Esophagus squamous epithelium (tissue), 5 donors: ENCODE results near the gene F12. TPM values are rescaled to one million over a fixed set of nuclear protein-coding genes. Genes with fewer than 3 reads are reported as not detected.

Experiments used
- DNase-seq: peaks from one replicate; lab custom pipeline; 2025; lab: John Stamatoyannopoulos, UW
- H3K27ac ChIP-seq, 4 donors: fragments of 200-600 bp; sonication (generic); one replicate each; pipeline ENCODE4 v1.5.1; 2016 to 2019; ENCODE audit warnings: mild to moderate bottlenecking in 1 of 4
- H3K27me3 ChIP-seq, 4 donors: fragments of 200-600 bp; sonication (generic); 1 replicate in 3 of 4; 2 replicates in 1 of 4; pipeline versions ENCODE4 v1.5.1 to v1.6.0; 2017 to 2021; ENCODE audit warnings: antibody characterized with exemption in 1 of 4
- H3K36me3 ChIP-seq, 3 donors: fragments of 200-600 bp; sonication (generic); one replicate each; pipeline ENCODE4 v1.5.1; 2016 to 2019
- H3K4me1 ChIP-seq, 3 donors: fragments of 200-600 bp; sonication (generic); one replicate each; pipeline ENCODE4 v1.5.1; 2017 to 2019
- H3K4me3 ChIP-seq, 4 donors: fragments of 200-600 bp; sonication (generic); 1 replicate in 3 of 4; 2 replicates in 1 of 4; pipeline ENCODE4 v1.5.1; 2016 to 2019; ENCODE audit warnings: mild to moderate bottlenecking in 2 of 4, moderate library complexity in 1 of 4
- H3K9me3 ChIP-seq, 3 donors: fragments of 200-600 bp; sonication (generic); one replicate each; pipeline ENCODE4 v1.5.1; 2016 to 2019
- CTCF ChIP-seq, 6 experiments: fragments of 450-650 bp in 4 of 6; fragments of 200-600 bp in 2 of 6; sonication (generic) in 2 of 6; IDR thresholded peaks; one replicate each; pipeline ENCODE4 v1.5.1; 2016 to 2019; ENCODE audit warnings: antibody characterized with exemption in 6 of 6, mild to moderate bottlenecking in 4 of 6, moderate library complexity in 4 of 6
- POLR2A ChIP-seq, 4 donors: fragments of 450-650 bp; IDR thresholded peaks; one replicate each; pipeline ENCODE4 v1.6.1; 2017; ENCODE audit warnings: antibody characterized with exemption in 4 of 4, mild to moderate bottlenecking in 4 of 4, moderate library complexity in 3 of 4
- WGBS, 2 donors: methylation state at CpG; one replicate each; pipeline ENCODE4 v1.1.5; 2018; 5-methylcytosine and 5-hydroxymethylcytosine counted together
- intact Hi-C: fragments of 100-400 bp; cut with DNase I; formaldehyde crosslinking; loops from one replicate; pipeline ENCODE4 v1.15.0; 2022
- total RNA-seq, 4 donors: library from RNA; depleted of rRNA; stranded (reverse); fragments of >200 nt; gene quantifications; one replicate each; pipeline ENCODE4 v1.1.0, GENCODE V29; 2016
- donor health status: DM: yes; HTN: yes; CAD: no.

Gene F12
- total RNA-seq, result 10 to 100 TPM; 10.7 to 25.4 (median 19.6) TPM

GRCh38 chr5:177409043-177409801 is at the start of gene F12:
Gene F12, minus strand, starts transcription at chr5:177409564. Its CDS starts 37 bp downstream, at chr5:177409527.
- WGBS, 2 donors, result 86 to 90% methylated on average over 5 to 6 of the region's 9 CpGs
- Histone ChIP-seq H3K4me3 (no peak within 1 kb of the TSS), H3K27ac (no peak within 1 kb of the TSS), H3K27me3 (peaks cover 0 to 6% (median 0%) of the 10 kb centered on the region in 4 donors), H3K9me3 (no peaks in the 10 kb centered on the region), H3K36me3 (no peaks in the 10 kb centered on the region), H3K4me1 (peaks cover 9 to 24% (median 16%) of the 10 kb centered on the region in 3 donors)
- DNase-seq, result no peak
- no peak for TF ChIP-seq CTCF (IDR thresholded peaks at IDR 0.05)
- no peak for TF ChIP-seq POLR2A (IDR thresholded peaks at IDR 0.05)
- intact Hi-C loops, result loop anchor here (5.0 kb wide), 1 partner anchor 43 kb away; no protein-coding TSS in a partner anchor

GRCh38 chr5:177458912-177459350 is 49.6 kb upstream of the F12 start:
- Histone ChIP-seq H3K27ac (no peak overlapping the region), H3K4me3 (no peak overlapping the region)
- 80% methylated on average over 2 of the region's 14 CpGs; no CpG with 5 or more reads in 1 of the 2 donors for WGBS, 2 donors

GRCh38 chr5:177457852-177458681 is 48.7 kb upstream of the F12 start:
- H3K9me3 ChIP-seq, result no peaks in the 10 kb centered on the region
- H3K4me3 ChIP-seq, result no peak overlapping the region
- peaks cover 0 to 6% (median 0%) of the 10 kb centered on the region in 4 donors for H3K27me3 ChIP-seq
- no peak for DNase-seq
- H3K4me1 ChIP-seq, result peaks cover 31 to 60% (median 34%) of the 10 kb centered on the region in 3 donors
- intact Hi-C loops, result loop anchor here (10.0 kb wide), 1 partner anchor 143 kb away; the partner anchor contains the start of gene MXD3
- peak overlapping the region in 2 of 4 donors; percentile 33 to 65 for H3K27ac ChIP-seq
- WGBS, 2 donors, result 80% methylated on average over 2 of the region's 20 CpGs; no CpG with 5 or more reads in 1 of the 2 donors
- H3K36me3 ChIP-seq, result peaks cover 0 to 27% (median 5%) of the 10 kb centered on the region in 3 donors
- TF ChIP-seq CTCF (IDR thresholded peaks at IDR 0.05) (no peak), POLR2A (IDR thresholded peaks at IDR 0.05) (no peak)

More at GRCh38 chr5:177458912-177459350, 49.6 kb upstream of the F12 start:
- intact Hi-C loops, result loop anchor here (10.0 kb wide), 1 partner anchor 144 kb away; the partner anchor contains the start of gene MXD3
- no peak for TF ChIP-seq POLR2A (IDR thresholded peaks at IDR 0.05)
- no peak for TF ChIP-seq CTCF (IDR thresholded peaks at IDR 0.05)
- peaks cover 0 to 27% (median 5%) of the 10 kb centered on the region in 3 donors for H3K36me3 ChIP-seq
- no peaks in the 10 kb centered on the region for H3K9me3 ChIP-seq
- H3K27me3 ChIP-seq, result no peaks in the 10 kb centered on the region
- no peak for DNase-seq
- peaks cover 23 to 52% (median 25%) of the 10 kb centered on the region in 3 donors for H3K4me1 ChIP-seq

GRCh38 chr5:177456976-177457851 is 47.9 kb upstream of the F12 start:
- H3K27ac ChIP-seq, result peak overlapping the region in 3 of 4 donors; percentile 30 to 65 (median 50)
- H3K4me3 ChIP-seq, result no peak overlapping the region
- intact Hi-C loops, result loop anchor here (10.0 kb wide), 1 partner anchor 142 kb away; the partner anchor contains the start of gene MXD3
- WGBS, 2 donors, result 68 to 72% methylated on average over 12 to 17 of the region's 24 CpGs
- peak; percentile 48 for DNase-seq
- no peaks in the 10 kb centered on the region for H3K9me3 ChIP-seq
- TF ChIP-seq CTCF (IDR thresholded peaks at IDR 0.05), result peak in 5 of 6 experiments; percentile 34 to 74 (median 59)
- TF ChIP-seq POLR2A (IDR thresholded peaks at IDR 0.05), result no peak
- peaks cover 0 to 13% (median 0%) of the 10 kb centered on the region in 4 donors for H3K27me3 ChIP-seq
- H3K4me1 ChIP-seq, result peaks cover 32 to 66% (median 39%) of the 10 kb centered on the region in 3 donors
- H3K36me3 ChIP-seq, result peaks cover 0 to 27% (median 5%) of the 10 kb centered on the region in 3 donors
